K562 (cell line): ENCODE measurements around the gene DGCR6L. TPM values are rescaled to one million over a fixed set of nuclear protein-coding genes. Genes with fewer than 3 reads are reported as not detected.
A peak's percentile ranks its signal among the peaks of the same experiment; 100 is the strongest.

Experiments used
- BRCA1 ChIP-seq, 2 experiments: fragments of 450-650 bp in 1 of 2; sonication (generic) in 1 of 2; formaldehyde crosslinking in 1 of 2; IDR thresholded peaks; 2 replicates each; pipeline versions ENCODE4 v1.5.0 to v1.6.1; 2017 to 2020; ENCODE audit warnings: mild to moderate bottlenecking in 1 of 2, missing genetic modification reagents in 1 of 2
- CAMTA2 ChIP-seq: fragments of 250-450 bp; sonication (Bioruptor Pico); conservative IDR thresholded peaks from 2 replicates; pipeline ENCODE4 v1.5.1; 2022
- CXXC5 ChIP-seq: fragments of 250-450 bp; sonication (Bioruptor Pico); IDR thresholded peaks from 2 replicates; pipeline ENCODE4 v1.8.0; 2022; ENCODE audit warnings: inconsistent platforms, mild to moderate bottlenecking, moderate library complexity
- KDM2B ChIP-seq: fragments of 250-450 bp; sonication (Bioruptor Pico); IDR thresholded peaks from 2 replicates; pipeline ENCODE4 v1.8.0; 2021; ENCODE audit warnings: mild to moderate bottlenecking, moderate library complexity
- NFRKB ChIP-seq: fragments of 450-650 bp; IDR thresholded peaks from 2 replicates; pipeline ENCODE4 v1.6.1; 2016; ENCODE audit warnings: low read depth
- NRF1 ChIP-seq, 2 experiments: fragments of 450-650 bp; IDR thresholded peaks in 1 of 2; conservative IDR thresholded peaks in 1 of 2; 2 replicates each; pipeline ENCODE4 v1.6.1; 2014; ENCODE audit warnings: mild to moderate bottlenecking in 2 of 2
- POU5F1 ChIP-seq: fragments of 150-350 bp; IDR thresholded peaks from 2 replicates; pipeline ENCODE4 v1.6.1; 2014; ENCODE audit warnings: borderline replicate concordance, low read length, low read depth, mild to moderate bottlenecking; ENCODE audit not compliant: partially characterized antibody
- VEZF1 ChIP-seq: fragments of 200-800 bp; sonication (Bioruptor generic); IDR thresholded peaks from 2 replicates; pipeline ENCODE4 v1.6.1; 2017; ENCODE audit warnings: missing genetic modification characterization, missing compliant biosample characterization
- ZBTB1 ChIP-seq: sonication (generic); formaldehyde crosslinking; IDR thresholded peaks from 2 replicates; pipeline ENCODE4 v1.8.1; 2023; ENCODE audit warnings: missing genetic modification reagents, low read depth, mild to moderate bottlenecking, borderline replicate concordance
- ZMIZ1 ChIP-seq, 2 experiments: fragments of 150-350 bp in 1 of 2; IDR thresholded peaks; 2 replicates each; pipeline ENCODE4 v1.6.1; 2012 to 2016; ENCODE audit warnings: low read depth in 2 of 2, low read length in 2 of 2, mild to moderate bottlenecking in 1 of 2, moderate library complexity in 1 of 2
- ZNF444 ChIP-seq: fragments of 250-450 bp; sonication (Bioruptor Pico); IDR thresholded peaks from 2 replicates; pipeline ENCODE4 v1.4.0; 2020; ENCODE audit warnings: mild to moderate bottlenecking, moderate library complexity
- ZNF639 ChIP-seq, 2 experiments: fragments of 200-800 bp in 1 of 2; sonication (Bioruptor generic) in 1 of 2; sonication (generic) in 1 of 2; formaldehyde crosslinking in 1 of 2; IDR thresholded peaks in 1 of 2; conservative IDR thresholded peaks in 1 of 2; 2 replicates each; pipeline versions ENCODE4 v1.5.0 to v1.6.1; 2016 to 2020; ENCODE audit warnings: missing compliant biosample characterization in 1 of 2, missing genetic modification characterization in 1 of 2, missing genetic modification reagents in 1 of 2
- polyA plus RNA-seq, 8 experiments: library from polyadenylated mRNA; depleted of rRNA in 4 of 8; stranded (reverse) in 5 of 8; unstranded in 3 of 8; fragments of >200 nt; fragmentation: Nextera tagmentation in 2 of 8; fragmentation: Illumina TruSeq in 1 of 8; extraction: Ambion mirVana in 2 of 8; extraction: Trizol in 1 of 8; gene quantifications; 2 replicates each; pipeline versions ENCODE4 v1.2.1 to v1.2.3, GENCODE V29; 2011 to 2014; ENCODE audit warnings: inconsistent platforms in 1 of 8, missing spikeins in 1 of 8
- total RNA-seq, 7 experiments: library from RNA; depleted of rRNA in 6 of 7; stranded (reverse); fragments of >200 nt in 6 of 7; fragmentation: Illumina TruSeq in 2 of 7; extraction: Trizol in 2 of 7; gene quantifications; 2 replicates each; pipeline versions ENCODE4 v1.2.1 to v1.2.3, GENCODE V29; 2011 to 2021; ENCODE audit warnings: low replicate concordance in 1 of 7
- TF ChIP-seq, protein P1 (sequence below), 2 experiments: fragments of 450-650 bp; IDR thresholded peaks; 2 replicates each; pipeline ENCODE4 v1.6.1; 2018; ENCODE audit warnings: mild to moderate bottlenecking in 2 of 2, low read depth in 1 of 2; ENCODE audit not compliant: partially characterized antibody in 2 of 2
- TF ChIP-seq, protein P2 (sequence below): fragments of 250-450 bp; sonication (Bioruptor Pico); IDR thresholded peaks from 2 replicates; pipeline ENCODE4 v1.8.0; 2021; ENCODE audit warnings: moderate library complexity, mild to moderate bottlenecking, inconsistent platforms

DGCR6L gene
- total and polyA plus RNA-seq, 9 of the 15 experiments (the other 6 are each of a cell fraction or from before 2014, with no cell fraction given) = 3.6 to 151 (median 51.0) TPM

- TF ChIP-seq, protein P1, sequence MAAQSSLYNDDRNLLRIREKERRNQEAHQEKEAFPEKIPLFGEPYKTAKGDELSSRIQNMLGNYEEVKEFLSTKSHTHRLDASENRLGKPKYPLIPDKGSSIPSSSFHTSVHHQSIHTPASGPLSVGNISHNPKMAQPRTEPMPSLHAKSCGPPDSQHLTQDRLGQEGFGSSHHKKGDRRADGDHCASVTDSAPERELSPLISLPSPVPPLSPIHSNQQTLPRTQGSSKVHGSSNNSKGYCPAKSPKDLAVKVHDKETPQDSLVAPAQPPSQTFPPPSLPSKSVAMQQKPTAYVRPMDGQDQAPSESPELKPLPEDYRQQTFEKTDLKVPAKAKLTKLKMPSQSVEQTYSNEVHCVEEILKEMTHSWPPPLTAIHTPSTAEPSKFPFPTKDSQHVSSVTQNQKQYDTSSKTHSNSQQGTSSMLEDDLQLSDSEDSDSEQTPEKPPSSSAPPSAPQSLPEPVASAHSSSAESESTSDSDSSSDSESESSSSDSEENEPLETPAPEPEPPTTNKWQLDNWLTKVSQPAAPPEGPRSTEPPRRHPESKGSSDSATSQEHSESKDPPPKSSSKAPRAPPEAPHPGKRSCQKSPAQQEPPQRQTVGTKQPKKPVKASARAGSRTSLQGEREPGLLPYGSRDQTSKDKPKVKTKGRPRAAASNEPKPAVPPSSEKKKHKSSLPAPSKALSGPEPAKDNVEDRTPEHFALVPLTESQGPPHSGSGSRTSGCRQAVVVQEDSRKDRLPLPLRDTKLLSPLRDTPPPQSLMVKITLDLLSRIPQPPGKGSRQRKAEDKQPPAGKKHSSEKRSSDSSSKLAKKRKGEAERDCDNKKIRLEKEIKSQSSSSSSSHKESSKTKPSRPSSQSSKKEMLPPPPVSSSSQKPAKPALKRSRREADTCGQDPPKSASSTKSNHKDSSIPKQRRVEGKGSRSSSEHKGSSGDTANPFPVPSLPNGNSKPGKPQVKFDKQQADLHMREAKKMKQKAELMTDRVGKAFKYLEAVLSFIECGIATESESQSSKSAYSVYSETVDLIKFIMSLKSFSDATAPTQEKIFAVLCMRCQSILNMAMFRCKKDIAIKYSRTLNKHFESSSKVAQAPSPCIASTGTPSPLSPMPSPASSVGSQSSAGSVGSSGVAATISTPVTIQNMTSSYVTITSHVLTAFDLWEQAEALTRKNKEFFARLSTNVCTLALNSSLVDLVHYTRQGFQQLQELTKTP (IDR thresholded peaks at IDR 0.05; ENCODE audit: low read depth in 1 of 2, partially characterized antibody in 2 of 2) = no peak
- TF ChIP-seq CAMTA2 (CRISPR knock-in tag) (0 out of 2 replicates have a peak, but pooled peaks have one; percentile 68), NFRKB (no peak), ZNF639 (CRISPR knock-in tag; conservative IDR thresholded peaks at IDR 0.05 in 1 of 2, IDR thresholded peaks at IDR 0.05 in 1 of 2) (0 out of 4 replicates have a peak, but pooled peaks of 1 of the 2 experiments have one; percentile 79), ZMIZ1 (IDR thresholded peaks at IDR 0.05; ENCODE audit: low read depth in 2 of 2, low read length in 2 of 2) (no peak), BRCA1 (IDR thresholded peaks at IDR 0.05) (no peak), BRCA1 (CRISPR knock-in tag; IDR thresholded peaks at IDR 0.05) (peak; percentile 88; the same call in 1 of the 2 replicates), KDM2B (CRISPR knock-in tag) (peak; percentile 78), ZNF444 (no peak), VEZF1 (CRISPR knock-in tag) (no peak), POU5F1 (no peak), CXXC5 (CRISPR knock-in tag) (peak; percentile 68), NRF1 (conservative IDR thresholded peaks at IDR 0.05 in 1 of 2, IDR thresholded peaks at IDR 0.05 in 1 of 2) (peak; percentile 67 to 71; a peak in 2 of 4 replicates), ZBTB1 (CRISPR knock-in tag) (peak; percentile 85; the same call in 1 of the 2 replicates)
- TF ChIP-seq, protein P2, sequence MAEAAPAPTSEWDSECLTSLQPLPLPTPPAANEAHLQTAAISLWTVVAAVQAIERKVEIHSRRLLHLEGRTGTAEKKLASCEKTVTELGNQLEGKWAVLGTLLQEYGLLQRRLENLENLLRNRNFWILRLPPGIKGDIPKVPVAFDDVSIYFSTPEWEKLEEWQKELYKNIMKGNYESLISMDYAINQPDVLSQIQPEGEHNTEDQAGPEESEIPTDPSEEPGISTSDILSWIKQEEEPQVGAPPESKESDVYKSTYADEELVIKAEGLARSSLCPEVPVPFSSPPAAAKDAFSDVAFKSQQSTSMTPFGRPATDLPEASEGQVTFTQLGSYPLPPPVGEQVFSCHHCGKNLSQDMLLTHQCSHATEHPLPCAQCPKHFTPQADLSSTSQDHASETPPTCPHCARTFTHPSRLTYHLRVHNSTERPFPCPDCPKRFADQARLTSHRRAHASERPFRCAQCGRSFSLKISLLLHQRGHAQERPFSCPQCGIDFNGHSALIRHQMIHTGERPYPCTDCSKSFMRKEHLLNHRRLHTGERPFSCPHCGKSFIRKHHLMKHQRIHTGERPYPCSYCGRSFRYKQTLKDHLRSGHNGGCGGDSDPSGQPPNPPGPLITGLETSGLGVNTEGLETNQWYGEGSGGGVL (CRISPR knock-in tag) = no peak
Observed at GRCh38 chr22:20299746-20300136, 20.1 kb downstream of the DGCR6L start (continued).
